HepG2 (cell line): ENCODE data around the gene GGA3. TPM values are rescaled to one million over a fixed set of nuclear protein-coding genes. Genes with fewer than 3 reads are reported as not detected.

ENCODE experiments used
- AHR ChIP-seq: IDR thresholded peaks from 2 replicates; pipeline ENCODE4 v1.6.1; 2018; ENCODE audit warnings: missing genetic modification reagents, missing compliant biosample characterization
- ATF3 ChIP-seq: sonication (generic); formaldehyde crosslinking; IDR thresholded peaks from 2 replicates; pipeline ENCODE4 v1.4.0; 2020; ENCODE audit warnings: missing genetic modification reagents
- CEBPG ChIP-seq: IDR thresholded peaks from 2 replicates; pipeline ENCODE4 v1.6.1; 2016
- HNF4G ChIP-seq, 2 experiments: sonication (generic) in 1 of 2; formaldehyde crosslinking in 1 of 2; IDR thresholded peaks; 2 replicates each; pipeline versions ENCODE4 v1.4.0 to v1.6.1; 2011 to 2020; ENCODE audit warnings: borderline replicate concordance in 2 of 2, low read depth in 2 of 2, mild to moderate bottlenecking in 2 of 2, low read length in 1 of 2, missing genetic modification reagents in 1 of 2, moderate library complexity in 1 of 2
- HOXA3 ChIP-seq: sonication (generic); formaldehyde crosslinking; IDR thresholded peaks from 2 replicates; pipeline ENCODE4 v1.5.0; 2020; ENCODE audit warnings: missing genetic modification reagents
- MYNN ChIP-seq: sonication (generic); formaldehyde crosslinking; IDR thresholded peaks from 2 replicates; pipeline ENCODE4 v1.4.0; 2020; ENCODE audit warnings: mild to moderate bottlenecking, low read depth, missing genetic modification reagents
- RFX5 ChIP-seq: IDR thresholded peaks from 2 replicates; pipeline ENCODE4 v1.6.1; 2011; ENCODE audit warnings: low read depth, low read length, improper control_type of control experiment
- SNAPC4 ChIP-seq: sonication (generic); formaldehyde crosslinking; IDR thresholded peaks from 2 replicates; pipeline ENCODE4 v1.4.0; 2020; ENCODE audit warnings: mild to moderate bottlenecking, missing genetic modification reagents
- SOX5 ChIP-seq: IDR thresholded peaks from 2 replicates; pipeline ENCODE4 v1.6.1; 2016; ENCODE audit warnings: borderline replicate concordance
- ZBTB33 ChIP-seq: sonication (generic); formaldehyde crosslinking; IDR thresholded peaks from 2 replicates; pipeline ENCODE4 v1.4.0; 2020; ENCODE audit warnings: missing genetic modification reagents
- ZBTB38 ChIP-seq: sonication (generic); formaldehyde crosslinking; IDR thresholded peaks from 2 replicates; pipeline ENCODE4 v1.5.1; 2020; ENCODE audit warnings: mild to moderate bottlenecking, missing genetic modification reagents
- ZBTB7A ChIP-seq: sonication (generic); formaldehyde crosslinking; IDR thresholded peaks from 2 replicates; pipeline ENCODE4 v1.8.0; 2022; ENCODE audit warnings: mild to moderate bottlenecking, missing genetic modification reagents
- ZNF335 ChIP-seq: sonication (generic); formaldehyde crosslinking; IDR thresholded peaks from 2 replicates; pipeline ENCODE4 v1.4.0; 2020; ENCODE audit warnings: missing genetic modification reagents
- ZNF768 ChIP-seq: sonication (generic); formaldehyde crosslinking; IDR thresholded peaks from 2 replicates; pipeline ENCODE4 v1.4.0; 2020; ENCODE audit warnings: missing genetic modification reagents
- ZSCAN25 ChIP-seq: sonication (generic); formaldehyde crosslinking; IDR thresholded peaks from 2 replicates; pipeline ENCODE4 v1.8.0; 2022; ENCODE audit warnings: mild to moderate bottlenecking, missing genetic modification reagents
- ZSCAN9 ChIP-seq: IDR thresholded peaks from 2 replicates; pipeline ENCODE4 v1.6.1; 2016; ENCODE audit warnings: borderline replicate concordance
- polyA plus RNA-seq, 8 experiments: library from polyadenylated mRNA; depleted of rRNA in 3 of 8; stranded (reverse) in 7 of 8; unstranded in 1 of 8; fragments of >200 nt; fragmentation: Illumina TruSeq in 4 of 8; extraction: Trizol in 4 of 8; gene quantifications; 2 replicates each; pipeline versions ENCODE4 v1.2.1 to v1.2.3, GENCODE V29; 2011 to 2016; ENCODE audit warnings: low read depth in 4 of 8, missing spikeins in 1 of 8, mixed read lengths in 1 of 8; ENCODE audit not compliant: insufficient read depth in 1 of 8
- total RNA-seq, 5 experiments: library from RNA; depleted of rRNA; stranded (reverse); fragments of >200 nt; fragmentation: Illumina TruSeq; extraction: Trizol; gene quantifications; 2 replicates each; pipeline ENCODE4 v1.2.3, GENCODE V29; 2016; ENCODE audit warnings: low read depth in 1 of 5
- TF ChIP-seq, protein P1 (sequence below): sonication (generic); formaldehyde crosslinking; IDR thresholded peaks from 2 replicates; pipeline ENCODE4 v1.4.0; 2020; ENCODE audit warnings: missing genetic modification reagents
- TF ChIP-seq, protein P2 (sequence below): sonication (generic); formaldehyde crosslinking; IDR thresholded peaks from 2 replicates; pipeline ENCODE4 v1.5.1; 2020; ENCODE audit warnings: mild to moderate bottlenecking, missing genetic modification reagents, moderate library complexity

The GGA3 gene
- total and polyA plus RNA-seq, 2 of the 13 experiments (the other 11 are each of a cell fraction or from before 2014, with no cell fraction given) = 28.4 to 43.7 TPM

DNA sequence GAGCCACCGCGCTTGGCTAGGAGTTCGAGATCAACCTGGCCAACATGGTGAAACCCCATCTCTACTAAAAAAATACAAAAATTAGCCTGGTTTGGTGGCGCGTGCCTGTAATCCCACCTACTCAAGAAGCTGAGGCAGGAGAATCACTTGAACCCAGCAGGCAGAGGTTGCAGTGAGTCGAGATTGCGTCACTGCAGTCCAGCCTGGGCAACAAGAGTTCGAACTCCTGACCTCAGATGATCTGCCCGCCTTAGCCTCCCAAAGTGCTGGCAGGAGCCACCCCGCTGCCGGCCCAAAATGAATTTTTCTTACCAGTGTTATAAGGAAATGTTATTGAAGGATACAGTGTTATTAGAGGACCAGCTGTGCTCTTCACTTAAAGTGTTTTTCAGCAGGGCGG lies 53.6 kb downstream of the GGA3 start (continued):
- no peak for TF ChIP-seq ZNF768
- no peak for TF ChIP-seq SNAPC4
- TF ChIP-seq HNF4G (IDR thresholded peaks at IDR 0.05; ENCODE audit: borderline replicate concordance, low read depth, low read length) = peak; percentile 8; the same call in 1 of the 2 replicates
- no peak for TF ChIP-seq HNF4G (CRISPR knock-in tag; IDR thresholded peaks at IDR 0.05; ENCODE audit: borderline replicate concordance, low read depth)
- no peak for TF ChIP-seq ZSCAN9 (CRISPR knock-in tag)
- peak; percentile 68; the same call in 1 of the 2 replicates for TF ChIP-seq ZBTB38
- TF ChIP-seq, protein P1, sequence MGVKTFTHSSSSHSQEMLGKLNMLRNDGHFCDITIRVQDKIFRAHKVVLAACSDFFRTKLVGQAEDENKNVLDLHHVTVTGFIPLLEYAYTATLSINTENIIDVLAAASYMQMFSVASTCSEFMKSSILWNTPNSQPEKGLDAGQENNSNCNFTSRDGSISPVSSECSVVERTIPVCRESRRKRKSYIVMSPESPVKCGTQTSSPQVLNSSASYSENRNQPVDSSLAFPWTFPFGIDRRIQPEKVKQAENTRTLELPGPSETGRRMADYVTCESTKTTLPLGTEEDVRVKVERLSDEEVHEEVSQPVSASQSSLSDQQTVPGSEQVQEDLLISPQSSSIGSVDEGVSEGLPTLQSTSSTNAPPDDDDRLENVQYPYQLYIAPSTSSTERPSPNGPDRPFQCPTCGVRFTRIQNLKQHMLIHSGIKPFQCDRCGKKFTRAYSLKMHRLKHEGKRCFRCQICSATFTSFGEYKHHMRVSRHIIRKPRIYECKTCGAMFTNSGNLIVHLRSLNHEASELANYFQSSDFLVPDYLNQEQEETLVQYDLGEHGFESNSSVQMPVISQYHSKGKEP = no peak
- TF ChIP-seq ATF3 (CRISPR knock-in tag) = no peak
- TF ChIP-seq ZBTB7A = no peak
- no peak for TF ChIP-seq MYNN (CRISPR knock-in tag)
- 0 out of 2 replicates have a peak, but pooled peaks have one; percentile 69 for TF ChIP-seq ZNF335 (CRISPR knock-in tag)
- TF ChIP-seq SOX5 (CRISPR knock-in tag) = no peak
- no peak for TF ChIP-seq AHR (CRISPR knock-in tag)
- TF ChIP-seq, protein P2, sequence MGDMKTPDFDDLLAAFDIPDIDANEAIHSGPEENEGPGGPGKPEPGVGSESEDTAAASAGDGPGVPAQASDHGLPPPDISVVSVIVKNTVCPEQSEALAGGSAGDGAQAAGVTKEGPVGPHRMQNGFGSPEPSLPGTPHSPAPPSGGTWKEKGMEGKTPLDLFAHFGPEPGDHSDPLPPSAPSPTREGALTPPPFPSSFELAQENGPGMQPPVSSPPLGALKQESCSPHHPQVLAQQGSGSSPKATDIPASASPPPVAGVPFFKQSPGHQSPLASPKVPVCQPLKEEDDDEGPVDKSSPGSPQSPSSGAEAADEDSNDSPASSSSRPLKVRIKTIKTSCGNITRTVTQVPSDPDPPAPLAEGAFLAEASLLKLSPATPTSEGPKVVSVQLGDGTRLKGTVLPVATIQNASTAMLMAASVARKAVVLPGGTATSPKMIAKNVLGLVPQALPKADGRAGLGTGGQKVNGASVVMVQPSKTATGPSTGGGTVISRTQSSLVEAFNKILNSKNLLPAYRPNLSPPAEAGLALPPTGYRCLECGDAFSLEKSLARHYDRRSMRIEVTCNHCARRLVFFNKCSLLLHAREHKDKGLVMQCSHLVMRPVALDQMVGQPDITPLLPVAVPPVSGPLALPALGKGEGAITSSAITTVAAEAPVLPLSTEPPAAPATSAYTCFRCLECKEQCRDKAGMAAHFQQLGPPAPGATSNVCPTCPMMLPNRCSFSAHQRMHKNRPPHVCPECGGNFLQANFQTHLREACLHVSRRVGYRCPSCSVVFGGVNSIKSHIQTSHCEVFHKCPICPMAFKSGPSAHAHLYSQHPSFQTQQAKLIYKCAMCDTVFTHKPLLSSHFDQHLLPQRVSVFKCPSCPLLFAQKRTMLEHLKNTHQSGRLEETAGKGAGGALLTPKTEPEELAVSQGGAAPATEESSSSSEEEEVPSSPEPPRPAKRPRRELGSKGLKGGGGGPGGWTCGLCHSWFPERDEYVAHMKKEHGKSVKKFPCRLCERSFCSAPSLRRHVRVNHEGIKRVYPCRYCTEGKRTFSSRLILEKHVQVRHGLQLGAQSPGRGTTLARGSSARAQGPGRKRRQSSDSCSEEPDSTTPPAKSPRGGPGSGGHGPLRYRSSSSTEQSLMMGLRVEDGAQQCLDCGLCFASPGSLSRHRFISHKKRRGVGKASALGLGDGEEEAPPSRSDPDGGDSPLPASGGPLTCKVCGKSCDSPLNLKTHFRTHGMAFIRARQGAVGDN (CRISPR knock-in tag) = no peak; the same call in 1 of the 2 replicates
- TF ChIP-seq RFX5 = no peak
- TF ChIP-seq ZSCAN25 (CRISPR knock-in tag) = no peak
- peak; percentile 19; the same call in 1 of the 2 replicates for TF ChIP-seq HOXA3 (CRISPR knock-in tag)
- TF ChIP-seq ZBTB33 (CRISPR knock-in tag) = 0 out of 2 replicates have a peak, but pooled peaks have one; percentile 34
- TF ChIP-seq CEBPG (CRISPR knock-in tag) = peak; percentile 91
